ENCODE results near the gene ASPDH. TPM values are rescaled to one million over a fixed set of nuclear protein-coding genes. Genes with fewer than 3 reads are reported as not detected.

The ASPDH gene
- total and polyA plus RNA-seq, 2 donors (not counting 1 experiment from before 2014, with no cell fraction given), result not detected

DNA sequence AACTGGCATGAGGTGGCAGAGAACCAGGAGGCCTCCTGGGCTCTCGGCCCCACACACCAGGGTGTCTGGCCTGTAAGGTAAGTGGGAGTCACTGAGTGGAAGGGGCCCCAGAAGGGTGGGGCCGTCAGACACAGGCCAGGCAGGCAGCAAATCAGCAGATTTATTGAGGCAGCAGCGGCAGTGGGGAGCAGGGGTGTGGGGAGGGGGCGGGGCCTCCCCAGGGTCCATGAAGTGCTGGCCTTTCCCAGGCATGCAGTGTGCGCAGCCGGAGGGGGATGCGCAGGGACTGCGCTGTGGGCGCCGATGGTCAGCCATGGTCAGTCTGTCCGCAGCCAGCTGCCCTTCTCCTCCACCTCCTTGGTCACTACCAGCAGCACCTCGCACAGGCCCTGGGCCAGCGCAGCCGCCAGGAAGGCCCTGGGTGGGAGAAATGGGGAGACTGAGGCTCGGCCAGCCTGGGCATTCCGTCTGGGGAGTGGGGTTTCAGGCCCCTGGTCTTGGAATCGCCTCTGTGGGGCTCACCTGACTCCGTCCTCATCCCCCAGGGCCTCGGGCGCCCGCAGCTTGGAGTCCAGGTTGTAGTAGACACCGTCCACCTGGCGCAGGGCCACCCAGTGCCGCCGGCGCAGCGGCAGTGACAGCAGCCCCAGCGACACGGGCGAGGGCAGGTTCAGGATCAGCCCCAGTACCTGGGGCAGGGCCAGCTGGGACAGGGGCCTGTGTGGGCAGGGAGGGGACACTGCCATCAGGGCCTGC, 7.7 kb downstream of the ASPDH start:
- intact Hi-C loops (cut with micrococcal nuclease), result no loop called here
- POLR2A ChIA-PET, result no interaction called here
- ATAC-seq (ENCODE audit: low read depth) (no peak), DNase-seq (no peak)
- H3K27ac ChIP-seq (ENCODE audit: low read length in 2 of 2), result no peak overlapping the region
- Mint-ChIP-seq H3K27ac (no peak overlapping the region), H3K4me3 (no peak overlapping the region), H3K4me1 (peaks cover 9% of the 10 kb centered on the region), H3K27me3 (no peaks in the 10 kb centered on the region), H3K9me3 (ENCODE audit: insufficient read depth) (no peaks in the 10 kb centered on the region)
- H3K4me2 ChIP-seq (replicated peaks; ENCODE audit: low read depth, low read length, poor library complexity, severe bottlenecking), result no peak overlapping the region
- no peak overlapping the region for H2AFZ ChIP-seq (ENCODE audit: insufficient read depth, low read depth, low read length, poor library complexity, severe bottlenecking)
- no peaks in the 10 kb centered on the region for H3K9me3 ChIP-seq (ENCODE audit: control extremely low read depth in 1 of 3, control insufficient read depth in 2 of 3, insufficient read depth in 1 of 3, low read length in 2 of 3)
- no peak overlapping the region for H3K9ac ChIP-seq (ENCODE audit: low read length)
- H3K79me2 ChIP-seq (ENCODE audit: control insufficient read depth, insufficient read depth, low read length), result no peaks in the 10 kb centered on the region
- no peaks in the 10 kb centered on the region for H4K20me1 ChIP-seq (ENCODE audit: control insufficient read depth, insufficient read depth, low read length, poor library complexity, severe bottlenecking)
- 98% methylated on average over 27 of the region's 30 CpGs for WGBS (ENCODE audit: insufficient coverage)
- no peak overlapping the region for H3K4me3 ChIP-seq (ENCODE audit: control extremely low read depth in 1 of 5, extremely low read depth in 1 of 5, insufficient read depth in 1 of 5, low read depth in 2 of 5, low read length in 4 of 5)
- TF ChIP-seq, protein P1, sequence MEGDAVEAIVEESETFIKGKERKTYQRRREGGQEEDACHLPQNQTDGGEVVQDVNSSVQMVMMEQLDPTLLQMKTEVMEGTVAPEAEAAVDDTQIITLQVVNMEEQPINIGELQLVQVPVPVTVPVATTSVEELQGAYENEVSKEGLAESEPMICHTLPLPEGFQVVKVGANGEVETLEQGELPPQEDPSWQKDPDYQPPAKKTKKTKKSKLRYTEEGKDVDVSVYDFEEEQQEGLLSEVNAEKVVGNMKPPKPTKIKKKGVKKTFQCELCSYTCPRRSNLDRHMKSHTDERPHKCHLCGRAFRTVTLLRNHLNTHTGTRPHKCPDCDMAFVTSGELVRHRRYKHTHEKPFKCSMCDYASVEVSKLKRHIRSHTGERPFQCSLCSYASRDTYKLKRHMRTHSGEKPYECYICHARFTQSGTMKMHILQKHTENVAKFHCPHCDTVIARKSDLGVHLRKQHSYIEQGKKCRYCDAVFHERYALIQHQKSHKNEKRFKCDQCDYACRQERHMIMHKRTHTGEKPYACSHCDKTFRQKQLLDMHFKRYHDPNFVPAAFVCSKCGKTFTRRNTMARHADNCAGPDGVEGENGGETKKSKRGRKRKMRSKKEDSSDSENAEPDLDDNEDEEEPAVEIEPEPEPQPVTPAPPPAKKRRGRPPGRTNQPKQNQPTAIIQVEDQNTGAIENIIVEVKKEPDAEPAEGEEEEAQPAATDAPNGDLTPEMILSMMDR (IDR thresholded peaks at IDR 0.05), result no peak
- no peak for TF ChIP-seq EZH2 (IDR thresholded peaks at IDR 0.05; ENCODE audit: borderline replicate concordance, insufficient read depth, low read depth, low read length, poor library complexity, severe bottlenecking)
- peaks cover 7 to 11% of the 10 kb centered on the region in 2 donors for H3K4me1 ChIP-seq (ENCODE audit: control insufficient read depth in 2 of 2, insufficient read depth in 2 of 2, low read length in 2 of 2)
- no peaks in the 10 kb centered on the region for H3K27me3 ChIP-seq (replicated peaks in 1 of 4; ENCODE audit: control extremely low read depth in 1 of 4, control insufficient read depth in 3 of 4, insufficient read depth in 4 of 4, low read length in 3 of 4)
- no peaks in the 10 kb centered on the region for H3K36me3 ChIP-seq (replicated peaks in 1 of 2; ENCODE audit: control extremely low read depth in 1 of 2, control insufficient read depth in 1 of 2, extremely low read depth in 1 of 2, insufficient read depth in 2 of 2, low read length in 1 of 2)
- CTCF ChIA-PET, result no interaction called here
